Activated T-cell treated with anti-CD3 and anti-CD28 coated beads for 24 hours (primary cell): ENCODE results near the gene CELF5.
"Not testable (repeated sequence)": the region's sequence is repeated elsewhere in the genome, so short reads cannot be mapped to it uniquely, and the experiment has no call there.

Experiments
- DNase-seq: peaks from one replicate; pipeline ENCODE4 v3.0.0-alpha.2; 2020; ENCODE audit warnings: low read depth

Gene CELF5

DNA sequence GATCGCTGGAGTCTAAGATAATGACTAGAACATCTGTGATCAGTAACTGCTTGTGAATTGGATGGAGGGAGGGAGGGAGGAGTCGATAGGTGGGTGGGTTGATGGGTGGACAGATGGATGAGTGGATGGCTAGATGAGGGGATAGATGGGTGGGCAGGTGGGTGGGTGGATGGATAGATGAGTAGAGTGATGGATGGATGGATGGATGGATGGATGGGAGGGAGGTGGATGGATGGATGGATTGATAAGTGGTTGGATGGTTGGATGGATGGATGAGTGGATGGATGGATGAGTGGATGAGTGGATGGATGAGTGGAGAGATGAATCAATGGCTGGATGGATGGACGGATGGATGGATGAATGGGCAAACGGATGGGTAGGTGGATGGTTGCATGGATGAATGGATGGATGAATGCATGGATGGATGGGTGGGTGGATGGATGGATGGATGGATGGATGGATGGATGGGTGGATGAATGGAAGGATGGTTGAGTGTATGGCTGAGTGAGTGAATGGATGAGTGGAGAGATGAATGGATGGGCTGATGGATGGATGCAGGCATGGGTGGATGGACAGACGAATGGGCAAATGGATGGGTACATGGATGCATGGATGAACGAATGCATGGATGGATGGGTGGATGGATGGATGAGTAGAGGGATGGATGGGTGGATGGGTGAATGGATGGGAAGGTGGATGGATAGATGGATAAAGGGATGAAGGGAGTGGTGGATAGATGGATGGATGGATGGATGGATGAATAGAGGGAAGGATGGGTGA, 97.9 kb downstream of the CELF5 start:
- DNase-seq: no peak

DNA sequence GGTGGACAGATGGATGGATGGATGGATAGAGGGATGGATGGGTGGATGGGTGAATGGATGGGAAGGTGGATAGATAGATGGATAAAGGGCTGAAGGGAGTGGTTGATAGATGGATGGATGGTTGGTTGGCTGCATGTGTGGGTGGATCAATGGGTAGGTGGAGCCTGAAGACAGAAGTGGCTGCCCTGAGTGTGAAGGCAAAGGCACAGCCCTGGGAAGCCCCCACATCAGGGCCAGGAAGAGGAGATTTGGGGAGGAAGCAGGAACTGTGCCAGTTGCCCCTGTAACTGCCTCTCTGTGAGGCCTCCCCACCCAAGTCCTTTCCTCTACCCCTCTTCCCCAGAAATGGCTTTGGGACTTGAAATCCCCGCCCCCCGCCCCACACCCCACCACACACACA, 98.6 kb downstream of the CELF5 start:
- no peak for DNase-seq

DNA sequence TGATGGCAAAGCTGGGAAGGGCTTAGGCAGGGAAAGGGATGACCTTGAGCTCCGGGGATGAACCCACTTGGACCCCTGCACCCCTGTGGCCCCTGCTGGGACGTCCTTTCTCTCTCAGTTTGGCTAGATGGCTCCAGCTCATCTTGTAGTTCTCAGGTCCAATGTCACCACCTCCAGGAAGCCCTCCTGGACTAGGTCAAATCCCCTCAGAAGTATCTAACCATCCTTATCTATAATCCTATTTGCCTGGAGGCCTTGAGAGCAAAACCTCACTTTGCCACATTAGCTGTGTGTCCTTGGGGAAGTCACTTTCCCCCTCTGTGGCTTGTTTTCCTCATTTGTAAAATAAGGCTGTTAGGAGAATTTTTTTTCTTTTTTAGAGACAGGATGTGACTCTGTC, 99.2 kb downstream of the CELF5 start:
- DNase-seq: no peak

DNA sequence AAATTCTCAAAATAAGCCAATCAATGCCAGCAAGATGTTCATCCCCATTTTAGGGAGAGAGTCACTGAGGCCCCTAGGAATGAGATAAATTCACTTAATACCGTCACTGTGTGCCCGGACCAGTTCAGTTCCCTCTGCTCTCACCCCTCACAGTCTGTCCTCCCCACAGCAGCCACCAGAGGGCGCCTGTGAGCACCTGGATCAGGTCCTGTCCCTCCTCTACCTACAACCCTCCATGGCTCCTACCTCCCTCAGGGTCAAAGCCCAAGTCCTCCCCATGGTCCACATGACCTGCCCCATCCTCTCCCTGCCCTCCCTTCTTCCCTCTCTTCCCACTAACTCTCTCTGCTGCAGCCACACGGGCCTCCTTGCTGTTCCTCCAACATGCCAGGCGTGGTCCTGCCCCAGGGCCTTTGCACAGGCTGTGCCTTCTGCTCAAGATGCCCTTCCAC, 100.0 kb downstream of the CELF5 start:
- DNase-seq: peak; percentile 68

GRCh38 chr19:3325451-3325850, 101.0 kb downstream of the CELF5 start:
- DNase-seq: no peak

- no peak for DNase-seq
These were observed 104.3 kb downstream of the CELF5 start for GRCh38 chr19:3328743-3329142.

- no peak for DNase-seq
These were observed 105.6 kb downstream of the CELF5 start for GRCh38 chr19:3330047-3330446.

DNA sequence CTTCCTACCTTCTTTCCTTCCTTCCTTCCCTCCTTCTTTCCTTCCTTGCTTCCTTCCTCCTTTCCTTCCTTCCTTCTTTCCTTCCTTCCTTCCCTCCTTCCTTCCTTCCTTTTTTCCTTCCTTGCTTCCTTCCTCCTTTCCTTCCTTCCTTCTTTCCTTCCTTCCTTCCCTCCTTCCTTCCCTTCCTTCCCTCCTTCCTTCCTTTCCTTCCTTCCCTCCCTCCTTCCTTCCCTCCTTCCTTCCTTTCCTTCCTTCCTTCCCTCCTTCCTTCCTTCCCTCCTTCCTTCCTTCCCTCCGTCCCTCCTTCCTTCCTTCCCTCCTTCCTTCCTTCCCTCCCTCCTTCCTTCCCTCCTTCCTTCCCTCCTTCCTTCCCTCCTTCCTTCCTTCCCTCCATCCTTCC, 107.8 kb downstream of the CELF5 start:
- not testable (repeated sequence) for DNase-seq

GRCh38 chr19:3333020-3333583, 108.6 kb downstream of the CELF5 start:
- no peak for DNase-seq

- DNase-seq: no peak
These were observed 109.2 kb downstream of the CELF5 start for GRCh38 chr19:3333662-3334061.

DNA sequence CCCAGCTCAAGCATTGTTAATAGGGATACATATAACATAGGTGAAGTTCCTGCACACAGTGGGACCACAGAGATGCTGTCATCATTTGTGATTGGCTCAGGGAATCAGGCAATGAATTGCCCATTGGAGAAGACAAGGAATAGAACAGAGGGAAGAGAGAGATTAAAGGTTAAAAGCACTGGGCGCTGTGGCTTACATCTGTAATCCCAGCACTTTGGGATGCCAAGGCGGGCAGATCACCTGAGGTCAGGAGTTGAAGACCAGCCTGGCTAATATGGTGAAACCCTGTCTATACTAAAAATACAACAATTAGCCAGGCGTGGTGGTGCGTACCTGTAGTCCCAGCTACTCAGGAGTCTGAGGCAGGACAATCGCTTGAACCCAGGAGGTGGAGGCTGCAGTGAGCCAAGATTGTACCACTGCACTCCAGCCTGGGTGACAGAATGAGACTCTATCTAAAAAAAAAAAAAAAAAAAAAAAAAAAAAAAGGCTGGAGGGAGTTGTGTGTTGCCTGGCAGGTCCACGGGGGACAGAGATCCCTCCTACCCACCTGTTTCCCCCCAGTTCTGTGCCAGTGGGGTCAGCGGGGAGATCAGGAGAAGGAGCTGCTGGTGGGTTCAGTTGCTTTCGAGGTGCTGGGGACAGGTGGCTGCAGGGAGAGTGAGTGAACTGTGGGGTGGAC, 110.4 kb downstream of the CELF5 start:
- DNase-seq: not testable (repeated sequence)

DNA sequence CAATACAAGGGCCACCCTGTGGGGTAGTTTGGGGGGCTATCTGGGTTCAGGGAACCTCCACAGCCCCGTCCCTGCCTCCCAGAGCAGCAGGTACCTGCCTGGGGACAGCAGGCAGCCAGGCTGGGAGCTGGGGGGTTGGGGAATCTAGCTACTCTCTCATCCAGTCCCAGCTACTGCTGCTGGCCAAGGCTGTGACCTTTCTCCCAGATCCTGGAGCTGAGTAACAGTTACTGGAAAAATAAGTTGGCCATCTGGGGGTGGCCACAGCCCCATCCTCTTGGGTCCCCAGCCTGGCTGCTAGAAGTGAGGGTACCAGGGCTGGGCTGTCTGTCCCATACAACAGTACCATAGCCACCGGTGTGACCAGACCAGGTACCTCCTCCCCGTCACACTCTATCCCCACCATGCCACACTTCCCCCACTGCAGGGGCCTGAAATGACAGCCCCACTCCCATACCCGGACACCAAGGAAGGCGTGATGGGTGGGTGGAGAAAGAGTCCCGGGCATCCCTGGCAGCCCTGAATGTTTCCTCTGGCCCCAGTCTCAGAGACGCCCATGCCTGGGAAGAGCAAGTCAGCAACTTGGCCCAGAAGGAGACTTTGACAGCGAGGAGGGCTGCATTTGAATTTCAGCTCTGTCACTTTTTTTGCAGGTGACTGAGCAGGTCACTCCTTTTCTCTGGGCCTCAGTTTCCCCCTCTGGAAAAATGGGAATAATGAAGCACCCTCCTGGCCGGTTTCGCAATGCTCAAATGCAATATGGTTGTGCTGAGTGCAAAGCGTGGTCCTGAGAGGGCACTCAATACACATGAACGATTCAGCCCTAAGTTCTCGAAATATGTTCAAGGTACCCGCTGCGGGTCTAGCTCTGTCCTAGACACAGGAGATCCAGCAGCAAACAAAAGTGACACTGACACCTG, 111.2 kb downstream of the CELF5 start:
- DNase-seq: no peak

DNA sequence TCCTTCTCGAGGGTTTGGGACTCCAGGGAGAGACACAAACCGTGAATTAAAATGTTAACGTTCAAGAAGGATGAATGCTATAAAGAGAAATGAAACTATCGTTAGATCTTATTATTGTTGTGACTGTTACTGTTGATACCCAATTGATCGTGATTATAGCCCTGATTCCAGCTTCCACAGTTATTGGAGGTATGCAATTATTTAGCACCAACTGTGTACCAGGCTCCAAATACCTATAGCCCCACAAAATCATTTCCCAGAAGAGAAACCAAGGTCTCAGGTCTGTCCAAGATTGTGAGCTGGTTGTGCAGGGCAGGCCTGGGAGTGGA, 111.9 kb downstream of the CELF5 start:
- DNase-seq: no peak

DNA sequence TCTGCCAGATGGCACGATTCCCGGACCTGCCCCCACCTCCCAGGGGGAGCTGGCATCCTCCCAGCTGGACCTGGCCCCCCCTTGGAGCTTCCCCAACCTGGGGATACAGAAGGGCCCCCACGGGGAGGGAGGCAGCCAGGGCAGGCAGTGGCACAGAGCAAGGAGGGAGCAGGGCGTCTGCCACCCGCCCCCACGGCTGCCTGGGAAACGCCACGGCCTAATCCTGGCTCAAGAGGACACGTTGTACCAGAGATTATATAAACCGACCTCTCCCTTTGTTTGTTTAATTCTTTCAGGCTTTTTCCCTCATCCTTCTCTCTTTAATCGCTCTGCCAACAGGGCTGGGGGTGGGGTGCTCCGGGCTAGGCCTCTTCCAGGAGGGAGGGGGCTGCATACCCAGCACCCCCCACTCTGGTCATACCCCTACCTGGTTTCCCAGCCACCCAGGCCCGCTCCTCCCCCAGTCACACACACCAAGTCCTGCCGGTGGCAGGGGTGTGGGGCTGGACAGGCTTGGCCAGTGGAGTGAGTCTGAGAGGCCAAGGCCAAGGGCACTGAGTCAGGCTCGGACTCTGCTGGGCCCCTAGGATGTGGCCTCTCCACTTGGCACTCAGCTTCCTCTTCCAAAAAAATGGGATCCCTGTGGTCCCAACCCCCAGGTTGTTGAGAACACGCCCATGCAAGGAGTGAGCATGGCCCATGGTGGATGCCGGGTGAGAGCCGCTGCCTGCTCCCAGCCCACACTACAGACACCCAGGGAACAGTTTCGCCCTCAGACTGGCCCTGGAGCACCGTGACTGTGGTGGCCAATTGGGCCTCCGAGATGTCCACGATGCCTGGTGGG, 112.4 kb downstream of the CELF5 start:
- DNase-seq: no peak

GRCh38 chr19:3338541-3339181, 114.2 kb downstream of the CELF5 start:
- DNase-seq: peak; percentile 24

DNA sequence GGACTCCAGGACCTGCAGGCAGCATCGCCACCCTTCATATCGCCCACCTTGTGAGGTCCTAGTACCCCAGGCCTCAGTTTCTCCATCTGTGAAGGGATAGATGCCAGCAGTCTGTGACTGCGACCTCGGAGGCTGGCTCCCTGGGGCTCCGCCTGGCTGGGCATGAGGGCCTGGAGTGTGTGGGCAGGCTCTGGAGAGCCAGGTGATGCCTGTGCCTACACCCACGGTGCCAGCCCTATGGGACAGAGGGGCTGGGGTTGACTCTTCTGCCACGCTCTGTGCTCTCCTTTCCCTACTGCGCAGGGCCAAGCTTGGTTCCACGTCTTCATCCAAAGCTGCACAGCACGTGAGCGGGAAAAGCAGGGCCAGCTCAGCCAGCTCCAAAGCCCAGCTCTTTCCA, 115.9 kb downstream of the CELF5 start:
- DNase-seq: no peak

GRCh38 chr19:3342246-3342645, 117.8 kb downstream of the CELF5 start:
- DNase-seq: no peak

DNA sequence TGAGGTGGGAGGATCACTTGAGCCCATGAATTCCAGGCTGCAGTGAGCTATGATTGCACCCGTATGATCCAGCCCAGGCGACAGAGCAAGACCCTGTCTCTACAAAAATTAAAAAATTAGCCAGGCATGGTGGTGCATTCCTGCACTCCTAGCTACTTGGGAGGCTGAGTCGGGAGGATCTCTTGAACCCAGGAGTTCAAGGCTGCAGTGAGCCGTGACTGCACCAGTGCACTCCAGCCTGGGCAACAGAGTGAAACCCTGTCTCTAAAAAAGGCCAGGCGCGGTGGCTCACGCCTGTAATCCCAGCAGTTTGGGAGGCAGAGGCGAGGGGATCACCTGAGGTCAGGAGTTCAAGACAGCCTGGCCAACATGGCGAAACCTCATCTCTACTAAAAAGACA, 118.5 kb downstream of the CELF5 start:
- not testable (repeated sequence) for DNase-seq

DNA sequence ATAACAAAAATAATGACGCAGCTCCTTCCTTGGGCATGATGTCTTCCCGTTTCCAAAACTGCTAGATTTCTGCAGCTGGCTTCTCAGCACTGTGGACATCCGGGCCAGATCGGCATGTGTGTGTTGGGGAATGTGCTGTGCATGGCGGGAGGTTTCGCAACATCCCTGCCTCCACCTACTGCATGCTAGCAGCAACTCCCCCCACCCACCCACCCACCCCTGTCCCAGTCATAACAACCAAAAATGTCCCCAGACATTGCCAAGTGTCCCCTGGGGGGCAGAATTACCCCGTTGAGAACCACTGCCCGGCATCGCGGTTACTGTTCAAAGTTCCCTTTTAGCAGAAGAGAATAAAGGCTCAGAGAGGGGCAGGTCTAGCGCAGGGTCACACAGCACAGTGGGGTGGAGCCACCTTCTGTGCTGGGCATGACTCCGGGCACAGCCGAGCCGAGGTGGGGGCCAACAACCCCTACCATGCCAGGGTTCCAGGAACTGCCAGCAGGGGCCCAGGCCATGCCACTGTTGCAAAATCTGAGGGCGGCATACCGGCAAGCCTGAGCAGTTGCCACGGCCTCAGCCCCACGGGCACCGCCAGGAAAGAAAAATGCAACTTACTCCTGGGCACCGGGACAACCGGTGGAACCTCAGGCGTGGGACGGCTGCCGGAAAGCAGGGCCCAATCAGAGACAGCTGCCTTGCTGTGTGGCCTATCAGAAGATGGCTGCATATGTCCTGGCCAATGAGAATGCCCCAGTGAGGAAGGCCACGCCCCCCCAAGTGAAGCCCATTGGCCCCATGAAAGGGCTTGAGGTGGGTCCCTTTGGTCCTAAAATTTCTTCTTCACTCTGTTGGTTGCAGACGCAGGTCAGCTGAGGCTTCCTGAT, 119.4 kb downstream of the CELF5 start:
- DNase-seq: no peak
